ENCODE data around the gene FGF11. TPM values are rescaled to one million over a fixed set of nuclear protein-coding genes. Genes with fewer than 3 reads are reported as not detected.

FGF11 gene
- total and polyA plus RNA-seq, 2 donors from 2014 or later: 1.4 to 7.7 TPM

DNA sequence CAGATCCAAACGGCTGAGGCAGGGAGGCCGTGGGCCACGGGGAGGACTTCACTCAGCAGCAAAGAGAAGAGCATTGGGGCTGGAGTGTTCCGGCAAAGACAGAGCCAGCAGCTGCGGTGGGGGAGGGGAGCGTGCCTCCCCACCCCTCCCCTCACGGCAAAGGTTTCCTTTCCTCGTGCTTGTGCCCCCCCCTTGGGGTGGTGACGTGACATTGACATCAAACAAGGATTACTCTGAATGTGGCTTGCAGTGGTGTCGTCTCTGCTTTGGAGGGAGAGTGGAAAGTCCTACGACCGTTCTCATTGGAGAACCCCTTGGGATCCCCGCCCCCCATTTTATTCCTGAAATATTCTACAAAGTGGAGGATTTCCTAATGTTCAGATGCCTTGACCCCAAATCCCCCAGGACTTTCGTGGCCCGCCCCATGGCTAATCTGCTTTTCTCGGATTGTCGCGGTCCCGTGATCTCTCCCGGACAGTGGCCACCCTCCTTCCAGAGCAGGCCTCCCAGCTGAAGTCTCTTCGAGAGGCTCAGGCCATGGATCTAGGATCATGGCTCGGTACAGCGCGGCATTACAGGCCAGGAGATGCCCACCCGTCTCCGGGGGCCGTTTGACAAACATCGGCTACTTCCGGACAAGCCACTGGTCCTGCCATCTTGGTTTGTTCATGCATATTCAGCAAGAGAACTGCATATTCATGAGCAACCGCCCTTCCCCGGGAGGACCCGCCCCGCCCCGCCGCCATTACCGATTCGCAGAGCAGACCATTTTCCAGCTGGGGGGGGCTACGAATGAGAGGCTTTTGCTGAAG lies 44.1 kb downstream of the FGF11 start:
- TF ChIP-seq, protein P1, sequence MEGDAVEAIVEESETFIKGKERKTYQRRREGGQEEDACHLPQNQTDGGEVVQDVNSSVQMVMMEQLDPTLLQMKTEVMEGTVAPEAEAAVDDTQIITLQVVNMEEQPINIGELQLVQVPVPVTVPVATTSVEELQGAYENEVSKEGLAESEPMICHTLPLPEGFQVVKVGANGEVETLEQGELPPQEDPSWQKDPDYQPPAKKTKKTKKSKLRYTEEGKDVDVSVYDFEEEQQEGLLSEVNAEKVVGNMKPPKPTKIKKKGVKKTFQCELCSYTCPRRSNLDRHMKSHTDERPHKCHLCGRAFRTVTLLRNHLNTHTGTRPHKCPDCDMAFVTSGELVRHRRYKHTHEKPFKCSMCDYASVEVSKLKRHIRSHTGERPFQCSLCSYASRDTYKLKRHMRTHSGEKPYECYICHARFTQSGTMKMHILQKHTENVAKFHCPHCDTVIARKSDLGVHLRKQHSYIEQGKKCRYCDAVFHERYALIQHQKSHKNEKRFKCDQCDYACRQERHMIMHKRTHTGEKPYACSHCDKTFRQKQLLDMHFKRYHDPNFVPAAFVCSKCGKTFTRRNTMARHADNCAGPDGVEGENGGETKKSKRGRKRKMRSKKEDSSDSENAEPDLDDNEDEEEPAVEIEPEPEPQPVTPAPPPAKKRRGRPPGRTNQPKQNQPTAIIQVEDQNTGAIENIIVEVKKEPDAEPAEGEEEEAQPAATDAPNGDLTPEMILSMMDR (IDR thresholded peaks at IDR 0.05; ENCODE audit: borderline replicate concordance, extremely low read depth, insufficient read depth): no peak
- peak; percentile 96 to 98 (median 98) for DNase-seq
- peak overlapping the region; percentile 69 to 99 (median 89) for H3K9ac ChIP-seq (ENCODE audit: low read length in 3 of 3)
- H3K27me3 ChIP-seq (ENCODE audit: control insufficient read depth, insufficient read depth, low read length): no peaks in the 10 kb centered on the region
- H3K4me3 ChIP-seq (ENCODE audit: low read length in 3 of 3): peak overlapping the region; percentile 92 to 96 (median 92)
- FAIRE-seq: no peak
- H3K36me3 ChIP-seq (ENCODE audit: control insufficient read depth in 2 of 3, insufficient read depth in 3 of 3, low read length in 3 of 3): peaks cover 0 to 2% (median 0%) of the 10 kb centered on the region in 3 donors
- peak overlapping the region; percentile 100 for H3K27ac ChIP-seq (ENCODE audit: low read depth in 2 of 2, low read length in 2 of 2)
- H3K9me3 ChIP-seq (ENCODE audit: control insufficient read depth in 2 of 3, insufficient read depth in 1 of 3, low read length in 3 of 3): no peaks in the 10 kb centered on the region
- intact Hi-C loops (cut with DNase I): no loop called here
- H3K4me1 ChIP-seq (ENCODE audit: control insufficient read depth in 2 of 3, insufficient read depth in 2 of 3, low read depth in 1 of 3, low read length in 3 of 3): peaks cover 2 to 24% (median 5%) of the 10 kb centered on the region in 3 donors

DNA sequence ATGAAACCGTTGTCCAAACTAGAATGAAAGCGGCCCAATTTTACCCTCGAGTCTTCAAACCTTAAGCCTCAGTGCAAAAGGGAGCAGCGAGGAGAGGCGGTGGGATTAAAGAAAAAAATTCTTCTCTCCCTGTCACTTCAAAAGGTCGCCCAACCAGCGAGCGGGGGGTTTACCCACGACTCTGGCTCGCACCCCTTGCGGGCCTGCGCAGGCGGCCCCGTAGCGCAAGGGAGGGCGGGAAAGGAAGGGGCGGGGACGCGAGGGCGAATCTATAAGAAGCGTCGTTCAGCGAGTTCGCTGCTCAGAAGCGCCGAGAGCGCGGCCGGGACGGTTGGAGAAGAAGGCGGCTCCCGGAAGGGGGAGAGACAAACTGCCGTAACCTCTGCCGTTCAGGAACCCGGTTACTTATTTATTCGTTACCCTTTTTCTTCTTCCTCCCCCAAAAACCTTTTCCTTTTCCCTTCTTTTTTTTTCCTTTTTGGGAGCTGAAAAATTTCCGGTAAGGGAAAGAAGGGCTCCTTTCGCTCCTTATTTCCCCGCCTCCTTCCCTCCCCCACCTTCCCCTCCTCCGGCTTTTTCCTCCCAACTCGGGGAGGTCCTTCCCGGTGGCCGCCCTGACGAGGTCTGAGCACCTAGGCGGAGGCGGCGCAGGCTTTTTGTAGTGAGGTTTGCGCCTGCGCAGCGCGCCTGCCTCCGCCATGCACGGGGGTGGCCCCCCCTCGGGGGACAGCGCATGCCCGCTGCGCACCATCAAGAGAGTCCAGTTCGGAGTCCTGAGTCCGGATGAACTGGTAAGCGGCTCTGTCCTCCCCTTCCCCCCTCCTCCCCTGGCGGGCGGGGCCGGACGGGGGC lies 45.0 kb downstream of the FGF11 start, which contains the start of gene POLR2A:
TSS of gene POLR2A (plus strand) at position 300 of the 852 bp plus-strand sequence.
- intact Hi-C loops (cut with DNase I): no loop called here
- Histone ChIP-seq H3K27ac (ENCODE audit: low read depth in 2 of 2, low read length in 2 of 2) (peak within 1 kb of the TSS; percentile 100), H3K4me1 (ENCODE audit: control insufficient read depth in 2 of 3, insufficient read depth in 2 of 3, low read depth in 1 of 3, low read length in 3 of 3) (peaks cover 2 to 22% (median 5%) of the 10 kb centered on the region in 3 donors), H3K9ac (ENCODE audit: low read length in 3 of 3) (peak within 1 kb of the TSS; percentile 69 to 99 (median 89)), H3K9me3 (ENCODE audit: control insufficient read depth in 2 of 3, insufficient read depth in 1 of 3, low read length in 3 of 3) (no peaks in the 10 kb centered on the region), H3K4me3 (ENCODE audit: low read length in 3 of 3) (peak within 1 kb of the TSS; percentile 92 to 96 (median 92)), H3K36me3 (ENCODE audit: control insufficient read depth in 2 of 3, insufficient read depth in 3 of 3, low read length in 3 of 3) (peaks cover 0 to 2% (median 0%) of the 10 kb centered on the region in 3 donors), H3K27me3 (ENCODE audit: control insufficient read depth, insufficient read depth, low read length) (no peaks in the 10 kb centered on the region)
- peak; percentile 97 to 99 (median 99) for DNase-seq
- TF ChIP-seq, protein P1 (IDR thresholded peaks at IDR 0.05; ENCODE audit: borderline replicate concordance, extremely low read depth, insufficient read depth): no peak
- FAIRE-seq: no peak

DNA sequence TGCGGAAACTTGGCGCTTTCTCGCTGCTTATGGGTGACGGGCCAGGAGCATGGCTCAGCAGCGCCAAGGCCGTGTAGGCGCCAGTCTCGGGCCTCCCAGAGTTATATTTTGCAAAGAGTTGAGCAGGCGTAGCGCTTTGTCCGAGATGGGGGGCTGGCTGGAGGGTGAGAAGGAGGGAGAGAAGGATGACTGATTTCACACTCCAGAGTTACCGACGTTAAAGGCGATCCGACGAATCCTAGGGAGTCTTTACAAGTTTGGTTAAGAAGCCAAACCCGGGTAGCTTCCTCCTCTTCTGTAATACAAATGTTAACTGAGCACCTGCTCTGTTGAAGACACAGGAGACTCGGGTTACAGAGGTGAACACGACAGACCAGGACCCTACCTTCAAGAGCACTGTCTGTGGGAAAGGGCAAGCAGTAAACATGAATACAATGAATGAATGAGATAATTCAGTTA lies 45.6 kb downstream of the FGF11 start:
- peaks cover 2 to 19% (median 5%) of the 10 kb centered on the region in 3 donors for H3K4me1 ChIP-seq (ENCODE audit: control insufficient read depth in 2 of 3, insufficient read depth in 2 of 3, low read depth in 1 of 3, low read length in 3 of 3)
- intact Hi-C loops (cut with DNase I): no loop called here
- FAIRE-seq: no peak

More for the DNA sequence above, 45.6 kb downstream of the FGF11 start:
- TF ChIP-seq, protein P1 (IDR thresholded peaks at IDR 0.05; ENCODE audit: borderline replicate concordance, extremely low read depth, insufficient read depth): no peak
- Histone ChIP-seq H3K27me3 (ENCODE audit: control insufficient read depth, insufficient read depth, low read length) (no peaks in the 10 kb centered on the region), H3K9me3 (ENCODE audit: control insufficient read depth in 2 of 3, insufficient read depth in 1 of 3, low read length in 3 of 3) (no peaks in the 10 kb centered on the region), H3K36me3 (ENCODE audit: control insufficient read depth in 2 of 3, insufficient read depth in 3 of 3, low read length in 3 of 3) (peaks cover 0 to 2% (median 0%) of the 10 kb centered on the region in 3 donors), H3K4me3 (ENCODE audit: low read length in 3 of 3) (peak overlapping the region; percentile 86 to 96 (median 89)), H3K9ac (ENCODE audit: low read length in 3 of 3) (peak overlapping the region; percentile 30 to 87 (median 84)), H3K27ac (ENCODE audit: low read depth in 2 of 2, low read length in 2 of 2) (peak overlapping the region; percentile 100)
- no peak for DNase-seq

Measured in kidney (tissue), 14 donors.